ENCODE measurements around the gene NEUROG1. TPM values are rescaled to one million over a fixed set of nuclear protein-coding genes. Genes with fewer than 3 reads are reported as not detected.

Gene NEUROG1
- not detected for polyA plus RNA-seq (ENCODE audit: insufficient read length in 4 of 4)

GRCh38 chr5:135535820-135536801, at the start of gene NEUROG1:
Gene NEUROG1 (minus strand): TSS chr5:135535964. CDS start chr5:135535690, 274 bp downstream.
- DNase-seq (ENCODE audit: low read depth in 4 of 4, low spot score in 2 of 4), result no peak

GRCh38 chr5:135584918-135585317, 49.2 kb upstream of the NEUROG1 start:
- no peak for DNase-seq (ENCODE audit: low read depth in 4 of 4, low spot score in 2 of 4)

- DNase-seq (ENCODE audit: low read depth in 4 of 4, low spot score in 2 of 4), result no peak
Observed at GRCh38 chr5:135584276-135584675, 48.5 kb upstream of the NEUROG1 start.

- DNase-seq (ENCODE audit: low read depth in 4 of 4, low spot score in 2 of 4), result no peak
Observed at GRCh38 chr5:135582099-135582781, 46.5 kb upstream of the NEUROG1 start.

GRCh38 chr5:135578685-135579341, 43.0 kb upstream of the NEUROG1 start, which contains the start of gene CXCL14:
Gene CXCL14 (minus strand): TSS chr5:135578991. CDS start chr5:135578778, 213 bp downstream.
- DNase-seq (ENCODE audit: low read depth in 4 of 4, low spot score in 2 of 4), result no peak

GRCh38 chr5:135578305-135578684, 42.5 kb upstream of the NEUROG1 start:
- DNase-seq (ENCODE audit: low read depth in 4 of 4, low spot score in 2 of 4), result no peak

GRCh38 chr5:135577421-135577820, 41.7 kb upstream of the NEUROG1 start:
- DNase-seq (ENCODE audit: low read depth in 4 of 4, low spot score in 2 of 4), result no peak

- DNase-seq (ENCODE audit: low read depth in 4 of 4, low spot score in 2 of 4), result no peak
Observed at GRCh38 chr5:135576075-135576599, 40.4 kb upstream of the NEUROG1 start.

- no peak for DNase-seq (ENCODE audit: low read depth in 4 of 4, low spot score in 2 of 4)
Observed at GRCh38 chr5:135574493-135574892, 38.7 kb upstream of the NEUROG1 start.

GRCh38 chr5:135571902-135572301, 36.1 kb upstream of the NEUROG1 start:
- no peak for DNase-seq (ENCODE audit: low read depth in 4 of 4, low spot score in 2 of 4)

- DNase-seq (ENCODE audit: low read depth in 4 of 4, low spot score in 2 of 4), result no peak
Observed at GRCh38 chr5:135571066-135571609, 35.4 kb upstream of the NEUROG1 start.

GRCh38 chr5:135570453-135570764, 34.6 kb upstream of the NEUROG1 start:
- DNase-seq (ENCODE audit: low read depth in 4 of 4, low spot score in 2 of 4), result no peak

- no peak for DNase-seq (ENCODE audit: low read depth in 4 of 4, low spot score in 2 of 4)
Observed at GRCh38 chr5:135569755-135570452, 34.1 kb upstream of the NEUROG1 start.

- DNase-seq (ENCODE audit: low read depth in 4 of 4, low spot score in 2 of 4), result no peak
Observed at GRCh38 chr5:135568923-135569360, 33.2 kb upstream of the NEUROG1 start.

GRCh38 chr5:135568246-135568645, 32.5 kb upstream of the NEUROG1 start:
- no peak for DNase-seq (ENCODE audit: low read depth in 4 of 4, low spot score in 2 of 4)

GRCh38 chr5:135567661-135568060, 31.9 kb upstream of the NEUROG1 start:
- no peak for DNase-seq (ENCODE audit: low read depth in 4 of 4, low spot score in 2 of 4)

GRCh38 chr5:135566422-135567400, 30.9 kb upstream of the NEUROG1 start:
- no peak for DNase-seq (ENCODE audit: low read depth in 4 of 4, low spot score in 2 of 4)

- no peak for DNase-seq (ENCODE audit: low read depth in 4 of 4, low spot score in 2 of 4)
Observed at GRCh38 chr5:135565725-135566421, 30.1 kb upstream of the NEUROG1 start.

Measured in left renal cortex interstitium (tissue), 4 donors.